ENCODE measurements around the gene COBLL1. TPM values are rescaled to one million over a fixed set of nuclear protein-coding genes. Genes with fewer than 3 reads are reported as not detected.

Gene COBLL1
- total RNA-seq, 1 experiment from 2014 or later, result 5.9 TPM

DNA sequence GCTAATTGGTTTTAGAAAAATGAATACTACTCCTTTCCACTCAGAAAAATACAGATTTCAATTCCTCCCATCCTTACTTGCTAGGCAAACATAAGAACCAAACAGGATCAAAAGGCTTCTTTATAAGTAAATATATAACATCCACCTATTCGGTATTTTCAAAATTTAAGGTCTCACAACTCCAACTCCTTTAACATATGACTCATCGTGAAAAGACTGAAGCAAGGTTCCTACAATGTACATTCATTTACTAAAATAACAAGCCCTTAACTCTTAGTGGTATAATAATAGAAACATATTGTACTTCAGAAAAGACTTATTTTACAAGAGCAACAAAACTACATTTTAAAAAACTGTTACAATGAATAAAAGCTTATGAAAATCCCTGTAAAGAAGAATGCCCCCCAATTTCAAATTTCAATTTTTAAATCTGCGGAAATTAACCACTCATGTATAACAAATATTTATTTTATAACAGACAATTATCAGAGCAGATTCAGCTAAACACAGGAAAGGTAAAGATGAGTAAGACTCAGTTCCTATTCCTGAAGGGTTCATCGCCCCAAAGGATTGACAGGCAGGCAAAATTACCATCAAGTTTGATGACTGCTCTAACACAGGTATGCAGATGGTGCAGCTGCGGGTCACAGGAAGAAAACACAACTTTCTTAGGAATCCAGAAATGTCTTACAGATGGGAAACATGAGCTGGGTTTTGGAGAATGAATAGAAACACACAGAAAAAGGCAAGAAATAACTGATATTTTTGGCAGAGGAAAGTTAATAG lies 96.4 kb downstream of the COBLL1 start:
- Histone ChIP-seq H3K18ac (ENCODE audit: insufficient read length, low read depth, low read length) (no peak overlapping the region), H3T11ph (ENCODE audit: low read length) (no peak overlapping the region), H2BK120ac (ENCODE audit: low read depth, low read length, poor library complexity, severe bottlenecking) (no peak overlapping the region), H4K8ac (replicated peaks; ENCODE audit: insufficient read length, low read depth, low read length) (no peak overlapping the region), H4K91ac (ENCODE audit: insufficient read length, low read depth, low read length) (no peak overlapping the region), H2AFZ (ENCODE audit: low read length) (no peak overlapping the region), H4K5ac (ENCODE audit: insufficient read length, low read depth, low read length) (no peak overlapping the region), H3K9me3 (ENCODE audit: control insufficient read depth, low read depth, low read length) (no peaks in the 10 kb centered on the region), H2BK20ac (ENCODE audit: low read depth, low read length, poor library complexity, severe bottlenecking) (no peak overlapping the region), H2BK15ac (ENCODE audit: low read depth, low read length) (no peak overlapping the region), H3K79me2 (ENCODE audit: insufficient read depth, low read length) (no peaks in the 10 kb centered on the region), H3K23me2 (ENCODE audit: insufficient read length, low read depth, low read length, poor library complexity, severe bottlenecking) (no peaks in the 10 kb centered on the region), H3K27ac (ENCODE audit: insufficient read length, low read depth, low read length) (no peak overlapping the region), H3K4ac (ENCODE audit: low read depth, low read length) (no peak overlapping the region), H3K56ac (ENCODE audit: insufficient read length, low read depth, low read length) (no peak overlapping the region), H3K14ac (ENCODE audit: insufficient read depth, low read length) (no peak overlapping the region), H3K27me3 (ENCODE audit: insufficient read depth, low read length) (no peaks in the 10 kb centered on the region), H4K20me1 (ENCODE audit: control insufficient read depth, insufficient read depth, insufficient read length) (no peaks in the 10 kb centered on the region), H3K4me2 (ENCODE audit: insufficient read depth, insufficient read length, low read length) (no peak overlapping the region), H3K9ac (ENCODE audit: extremely low read depth, insufficient read length, low read length) (no peak overlapping the region), H2BK12ac (ENCODE audit: insufficient read length, low read depth, low read length) (no peak overlapping the region), H3K79me1 (ENCODE audit: insufficient read depth, low read depth, low read length, poor library complexity, severe bottlenecking) (no peaks in the 10 kb centered on the region), H2BK5ac (ENCODE audit: insufficient read length, low read length) (no peak overlapping the region), H2AK5ac (ENCODE audit: insufficient read length, low read length) (no peak overlapping the region), H3K4me1 (ENCODE audit: insufficient read depth, low read length) (no peaks in the 10 kb centered on the region), H3K23ac (ENCODE audit: insufficient read length, low read depth, low read length) (no peak overlapping the region)
- WGBS (ENCODE audit: extremely low coverage, insufficient read length, low lambda C conversion rate), result no CpG with 5 or more reads among the region's 5 CpGs
- Mint-ChIP-seq H3K4me3 (no peak overlapping the region), H3K4me1 (peaks cover 0 to 11% of the 10 kb centered on the region in 2 experiments; a peak in 1 of 4 replicates), H3K36me3 (ENCODE audit: insufficient read depth in 1 of 3, low read depth in 3 of 3) (no peaks in the 10 kb centered on the region), H3K27ac (no peak overlapping the region), H3K27me3 (ENCODE audit: low read depth) (no peaks in the 10 kb centered on the region), H3K9me3 (no peaks in the 10 kb centered on the region; a peak in 1 of 5 replicates)
- DNase-seq, result no peak
- TF ChIP-seq CTCF (conservative IDR thresholded peaks at IDR 0.05), result no peak
